Stimulated activated CD4-positive, alpha-beta T cell treated with anti-CD3 and anti-CD28 coated beads, Interleukin-4, amount 100 ng/mL, for 48 hours (primary cell): ENCODE measurements around the gene VSX2.
A peak's percentile ranks its signal among the peaks of the same experiment; 100 is the strongest.

ENCODE experiments used
- DNase-seq, 2 donors: peaks; one replicate each; pipeline ENCODE4 v3.0.0-alpha.2; 2020; ENCODE audit warnings: low read depth in 2 of 2

The VSX2 gene

GRCh38 chr14:74238974-74239847, at the start of gene VSX2:
Gene VSX2 (plus strand): TSS chr14:74239449. CDS start chr14:74239562, 113 bp downstream.
- no peak for DNase-seq

- no peak for DNase-seq
Measured at GRCh38 chr14:74190927-74191575, 48.2 kb upstream of the VSX2 start.

GRCh38 chr14:74194506-74195274, 44.6 kb upstream of the VSX2 start:
- DNase-seq, result no peak

GRCh38 chr14:74195623-74196022, 43.6 kb upstream of the VSX2 start:
- DNase-seq, result no peak

- no peak for DNase-seq
Measured at GRCh38 chr14:74198441-74199234, 40.6 kb upstream of the VSX2 start.

GRCh38 chr14:74202113-74202512, 37.1 kb upstream of the VSX2 start:
- no peak for DNase-seq

GRCh38 chr14:74203639-74204038, 35.6 kb upstream of the VSX2 start:
- DNase-seq, result no peak

GRCh38 chr14:74204491-74204890, 34.8 kb upstream of the VSX2 start:
- no peak for DNase-seq

- DNase-seq, result no peak
Measured at GRCh38 chr14:74205882-74206281, 33.4 kb upstream of the VSX2 start.

GRCh38 chr14:74207943-74208342, 31.3 kb upstream of the VSX2 start:
- no peak for DNase-seq

GRCh38 chr14:74208642-74209041, 30.6 kb upstream of the VSX2 start:
- DNase-seq, result no peak

GRCh38 chr14:74211945-74212580, 27.2 kb upstream of the VSX2 start:
- DNase-seq, result no peak

- no peak for DNase-seq
Measured at GRCh38 chr14:74213907-74214803, 25.1 kb upstream of the VSX2 start.

- no peak for DNase-seq
Measured at GRCh38 chr14:74216671-74217070, 22.6 kb upstream of the VSX2 start.

- peak; percentile 69 to 79 for DNase-seq
Measured at GRCh38 chr14:74217672-74218448, 21.4 kb upstream of the VSX2 start.

- no peak for DNase-seq
Measured at GRCh38 chr14:74218462-74218861, 20.8 kb upstream of the VSX2 start.

- DNase-seq, result no peak
Measured at GRCh38 chr14:74219277-74220205, 19.7 kb upstream of the VSX2 start.

GRCh38 chr14:74220991-74221390, 18.3 kb upstream of the VSX2 start:
- no peak for DNase-seq
